Cardiac fibroblast (primary cell): ENCODE measurements around the gene PES1.

Source experiments
- DNase-seq, 2 donors: peaks; one replicate each; pipeline versions ENCODE4 v3.0.0 to v3.0.0-alpha.2; 2010; ENCODE audit warnings: low read depth in 2 of 2
- H3K4me3 ChIP-seq, 2 donors: replicated peaks in 1 of 2; 1 replicate in 1 of 2; 2 replicates in 1 of 2; pipeline ENCODE4 v1.5.1; 2011; ENCODE audit warnings: low read depth in 2 of 2, low read length in 2 of 2, mild to moderate bottlenecking in 2 of 2, moderate library complexity in 1 of 2
- TF ChIP-seq, protein P1 (sequence below): IDR thresholded peaks from one replicate; pipeline ENCODE4 v1.5.1; 2011; ENCODE audit warnings: low read depth, mild to moderate bottlenecking, low read length, inconsistent platforms

PES1 gene

DNA sequence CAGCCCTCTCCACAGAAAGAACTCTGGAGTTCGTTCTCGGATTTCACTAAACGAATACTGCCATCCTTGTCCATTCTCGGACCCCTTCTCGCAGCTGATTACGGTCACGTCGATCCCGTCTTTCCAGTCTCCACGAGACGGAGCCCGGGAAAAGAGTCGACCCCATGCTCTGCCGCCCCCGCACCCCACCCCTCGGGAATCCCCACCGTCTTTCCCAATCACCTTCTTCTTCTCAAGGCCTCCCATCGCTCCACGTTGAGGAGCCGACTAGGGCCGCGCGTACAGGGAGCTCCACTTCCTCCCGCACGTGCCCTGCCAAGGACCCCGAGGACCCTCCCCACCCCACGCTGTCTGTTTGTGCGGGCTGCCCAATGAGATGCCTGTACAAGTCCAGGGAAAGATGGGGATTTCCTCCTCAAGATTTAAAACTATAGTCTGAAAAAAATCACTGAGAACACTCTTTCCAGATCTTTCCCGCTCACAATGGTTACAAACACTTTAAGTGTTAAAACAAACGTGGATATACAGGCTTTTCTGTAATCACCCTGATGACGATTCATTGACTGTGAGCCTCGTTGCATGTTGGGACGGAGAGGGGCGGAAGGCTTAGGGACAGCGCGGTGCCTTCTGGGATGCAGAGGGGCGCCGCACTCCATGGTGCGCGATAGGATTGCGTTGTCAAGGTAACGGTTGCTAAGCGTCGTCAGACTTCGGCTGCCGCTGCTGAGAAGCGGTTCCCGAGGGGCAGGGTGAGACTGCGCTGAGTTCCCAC lies at the start of gene PES1:
Gene PES1 (minus strand): TSS at position 323 of the 772 bp plus-strand sequence. CDS start 77 bp downstream, at position 246.
- peak within 1 kb of the TSS; percentile 57 to 87 for H3K4me3 ChIP-seq
- TF ChIP-seq, protein P1, sequence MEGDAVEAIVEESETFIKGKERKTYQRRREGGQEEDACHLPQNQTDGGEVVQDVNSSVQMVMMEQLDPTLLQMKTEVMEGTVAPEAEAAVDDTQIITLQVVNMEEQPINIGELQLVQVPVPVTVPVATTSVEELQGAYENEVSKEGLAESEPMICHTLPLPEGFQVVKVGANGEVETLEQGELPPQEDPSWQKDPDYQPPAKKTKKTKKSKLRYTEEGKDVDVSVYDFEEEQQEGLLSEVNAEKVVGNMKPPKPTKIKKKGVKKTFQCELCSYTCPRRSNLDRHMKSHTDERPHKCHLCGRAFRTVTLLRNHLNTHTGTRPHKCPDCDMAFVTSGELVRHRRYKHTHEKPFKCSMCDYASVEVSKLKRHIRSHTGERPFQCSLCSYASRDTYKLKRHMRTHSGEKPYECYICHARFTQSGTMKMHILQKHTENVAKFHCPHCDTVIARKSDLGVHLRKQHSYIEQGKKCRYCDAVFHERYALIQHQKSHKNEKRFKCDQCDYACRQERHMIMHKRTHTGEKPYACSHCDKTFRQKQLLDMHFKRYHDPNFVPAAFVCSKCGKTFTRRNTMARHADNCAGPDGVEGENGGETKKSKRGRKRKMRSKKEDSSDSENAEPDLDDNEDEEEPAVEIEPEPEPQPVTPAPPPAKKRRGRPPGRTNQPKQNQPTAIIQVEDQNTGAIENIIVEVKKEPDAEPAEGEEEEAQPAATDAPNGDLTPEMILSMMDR, result no peak
- DNase-seq, result peak; percentile 100

DNA sequence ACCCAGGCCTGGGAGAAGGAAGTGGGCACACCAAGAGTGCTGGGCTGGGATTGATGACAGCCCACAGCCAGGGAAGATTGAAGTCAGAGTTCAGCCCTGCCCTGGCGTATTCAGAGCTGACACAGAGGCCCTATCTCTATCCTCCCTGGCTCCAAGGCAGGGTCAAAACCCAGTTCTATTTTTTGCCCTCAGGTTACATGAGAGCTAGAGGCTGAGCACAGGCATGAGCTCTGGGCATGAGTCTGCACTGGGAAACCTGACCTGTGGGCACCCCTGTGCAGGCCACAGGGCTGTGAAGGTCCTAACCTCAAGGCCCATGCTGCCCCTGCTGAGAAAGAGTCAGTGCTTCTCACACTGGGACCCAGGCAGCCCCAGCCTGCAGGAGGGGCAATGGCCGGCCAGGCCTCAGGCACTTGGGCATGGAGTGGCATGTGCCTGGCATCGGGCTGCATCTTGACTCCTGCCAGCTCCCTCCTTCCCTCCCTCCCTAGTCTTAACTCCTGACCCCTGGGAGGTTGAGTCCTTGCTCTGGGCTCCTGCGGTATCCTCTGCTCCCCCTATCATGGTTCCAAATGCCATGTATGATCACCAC lies 49.2 kb upstream of the PES1 start:
- DNase-seq, result no peak
- TF ChIP-seq, protein P1, result no peak
- H3K4me3 ChIP-seq, result no peak overlapping the region

DNA sequence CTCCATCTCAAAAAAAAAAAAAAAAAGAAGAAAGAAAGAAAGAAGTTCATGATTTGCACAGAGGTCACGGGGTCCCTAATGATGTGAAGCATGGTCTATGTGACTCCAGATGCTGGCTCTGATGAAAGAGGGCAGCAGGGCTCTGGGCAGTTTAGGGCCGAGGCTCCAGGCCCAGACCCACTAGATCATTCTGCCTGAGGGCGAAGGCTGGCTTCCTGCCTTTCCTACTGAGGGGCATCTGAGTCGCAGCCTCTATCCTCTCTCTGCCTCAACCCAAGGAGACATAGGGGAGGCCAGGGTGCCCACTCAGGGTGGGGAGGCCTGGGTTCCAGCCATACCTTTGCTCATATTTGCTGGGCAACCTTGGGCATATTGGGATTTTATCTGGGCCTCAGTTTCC lies 48.7 kb upstream of the PES1 start:
- H3K4me3 ChIP-seq, result no peak overlapping the region
- TF ChIP-seq, protein P1, result no peak
- DNase-seq, result no peak

DNA sequence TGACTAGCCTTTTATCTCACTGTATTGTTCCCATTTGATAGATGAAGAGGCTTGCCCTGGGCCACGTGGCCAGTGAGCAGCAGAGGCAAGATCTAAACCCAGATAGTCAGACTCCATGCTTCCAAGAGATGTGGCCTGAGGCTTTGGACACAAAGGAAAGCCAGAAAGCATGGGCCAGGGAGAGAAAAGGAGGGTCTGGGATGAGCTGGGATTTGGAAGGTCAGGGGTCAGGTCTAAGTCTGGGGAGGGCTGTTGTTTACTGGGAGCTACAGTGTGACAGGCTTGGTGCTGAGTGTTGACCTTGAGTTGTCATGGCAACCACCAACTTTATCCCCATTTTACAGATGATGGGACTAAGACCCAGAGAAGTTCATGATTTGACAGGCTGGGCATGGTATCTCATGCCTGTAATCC lies 46.0 kb upstream of the PES1 start:
- TF ChIP-seq, protein P1, result no peak
- peak in 1 of 2 donors; percentile 13 for DNase-seq
- H3K4me3 ChIP-seq, result peak overlapping the region in 1 of 2 donors; percentile 72

DNA sequence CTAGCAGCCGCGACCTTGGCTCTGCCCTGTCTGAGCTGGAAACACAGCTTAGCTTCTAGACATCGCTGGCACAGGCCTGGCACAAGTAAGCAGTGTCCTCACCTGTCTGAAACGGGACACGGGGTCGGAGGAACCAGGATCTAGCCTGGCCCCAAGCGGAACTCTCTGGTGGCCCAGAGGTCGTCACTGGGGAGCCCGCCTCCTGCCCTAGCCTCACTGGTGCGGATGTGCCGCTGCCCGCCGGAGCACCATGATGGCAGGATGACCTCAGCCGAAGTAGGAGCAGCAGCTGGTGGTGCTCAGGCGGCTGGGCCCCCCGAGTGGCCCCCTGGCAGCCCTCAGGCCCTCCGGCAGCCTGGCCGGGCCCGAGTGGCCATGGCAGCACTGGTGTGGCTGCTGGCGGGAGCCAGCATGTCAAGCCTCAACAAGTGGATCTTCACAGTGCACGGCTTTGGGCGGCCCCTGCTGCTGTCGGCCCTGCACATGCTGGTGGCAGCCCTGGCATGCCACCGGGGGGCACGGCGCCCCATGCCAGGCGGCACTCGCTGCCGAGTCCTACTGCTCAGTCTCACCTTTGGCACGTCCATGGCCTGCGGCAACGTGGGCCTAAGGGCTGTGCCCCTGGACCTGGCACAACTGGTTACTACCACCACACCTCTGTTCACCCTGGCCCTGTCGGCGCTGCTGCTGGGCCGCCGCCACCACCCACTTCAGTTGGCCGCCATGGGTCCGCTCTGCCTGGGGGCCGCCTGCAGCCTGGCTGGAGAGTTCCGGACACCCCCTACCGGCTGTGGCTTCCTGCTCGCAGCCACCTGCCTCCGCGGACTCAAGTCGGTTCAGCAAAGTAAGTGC lies 44.7 kb upstream of the PES1 start:
- peak in 1 of 2 donors; percentile 26 for DNase-seq
- TF ChIP-seq, protein P1, result no peak
- H3K4me3 ChIP-seq, result peak overlapping the region; percentile 57 to 72

DNA sequence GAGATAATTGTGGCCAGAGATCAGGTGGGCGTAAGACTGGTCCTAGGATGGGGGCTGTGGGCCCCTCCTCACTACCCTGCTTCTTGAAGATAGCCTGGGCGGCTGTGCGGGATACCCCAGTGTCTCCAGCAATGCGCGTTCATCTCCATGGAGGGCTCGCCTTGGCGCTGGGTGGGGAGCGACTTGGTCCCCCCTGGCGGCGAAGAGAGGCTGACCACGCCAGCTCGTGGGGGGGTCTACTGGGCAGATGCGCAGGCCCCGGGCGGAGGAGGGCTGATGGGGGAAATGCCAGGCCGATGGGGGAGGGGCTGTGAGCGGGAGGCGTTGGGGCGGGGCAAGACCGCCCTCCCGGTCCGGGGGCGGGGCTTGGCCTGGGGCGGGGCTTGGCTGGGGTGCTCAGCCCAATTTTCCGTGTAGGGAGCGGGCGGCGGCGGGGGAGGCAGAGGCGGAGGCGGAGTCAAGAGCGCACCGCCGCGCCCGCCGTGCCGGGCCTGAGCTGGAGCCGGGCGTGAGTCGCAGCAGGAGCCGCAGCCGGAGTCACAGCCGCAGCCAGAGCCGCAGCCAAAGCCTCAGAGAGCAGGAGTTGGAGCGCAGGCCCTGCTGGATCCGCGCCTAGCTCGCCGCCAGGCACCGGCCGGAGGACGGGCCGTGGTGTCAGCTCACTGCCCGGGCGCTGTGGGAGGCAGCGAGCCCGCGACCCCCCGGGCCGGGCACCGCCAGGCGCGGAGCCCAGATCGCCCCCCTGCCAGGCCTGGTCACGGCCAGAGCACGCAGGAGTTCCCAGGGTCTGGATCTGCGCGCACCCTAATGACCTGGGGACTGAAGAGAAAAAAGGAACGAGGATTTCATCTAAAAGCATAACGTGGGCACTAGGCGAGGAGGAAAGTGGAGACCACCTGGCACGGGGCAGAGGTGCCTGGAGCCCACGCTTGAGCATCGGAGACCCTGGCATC lies 43.8 kb upstream of the PES1 start, which contains the start of gene SLC35E4:
Gene SLC35E4 (plus strand): TSS at position 509 of the 953 bp plus-strand sequence. CDS start 670 bp downstream, outside the sequence.
- DNase-seq, result peak; percentile 93 to 95
- TF ChIP-seq, protein P1, result peak; percentile 45
- peak within 1 kb of the TSS; percentile 57 to 72 for H3K4me3 ChIP-seq
